EL (cell line): ENCODE measurements around the gene ATP13A1.

Source experiments
- DNase-seq: peaks from one replicate; pipeline ENCODE4 v3.0.0-alpha.2; 2016

ATP13A1 gene

GRCh38 chr19:19642506-19643157 lies 20.8 kb downstream of the ATP13A1 start:
- peak; percentile 27 for DNase-seq

- no peak for DNase-seq
Measured at GRCh38 chr19:19637523-19638251, 25.8 kb downstream of the ATP13A1 start.

GRCh38 chr19:19637186-19637522 lies 26.3 kb downstream of the ATP13A1 start:
- DNase-seq = no peak

- DNase-seq = no peak
Measured at GRCh38 chr19:19636573-19637185, 26.8 kb downstream of the ATP13A1 start.

GRCh38 chr19:19635313-19635702 lies 28.2 kb downstream of the ATP13A1 start:
- DNase-seq = no peak

DNA sequence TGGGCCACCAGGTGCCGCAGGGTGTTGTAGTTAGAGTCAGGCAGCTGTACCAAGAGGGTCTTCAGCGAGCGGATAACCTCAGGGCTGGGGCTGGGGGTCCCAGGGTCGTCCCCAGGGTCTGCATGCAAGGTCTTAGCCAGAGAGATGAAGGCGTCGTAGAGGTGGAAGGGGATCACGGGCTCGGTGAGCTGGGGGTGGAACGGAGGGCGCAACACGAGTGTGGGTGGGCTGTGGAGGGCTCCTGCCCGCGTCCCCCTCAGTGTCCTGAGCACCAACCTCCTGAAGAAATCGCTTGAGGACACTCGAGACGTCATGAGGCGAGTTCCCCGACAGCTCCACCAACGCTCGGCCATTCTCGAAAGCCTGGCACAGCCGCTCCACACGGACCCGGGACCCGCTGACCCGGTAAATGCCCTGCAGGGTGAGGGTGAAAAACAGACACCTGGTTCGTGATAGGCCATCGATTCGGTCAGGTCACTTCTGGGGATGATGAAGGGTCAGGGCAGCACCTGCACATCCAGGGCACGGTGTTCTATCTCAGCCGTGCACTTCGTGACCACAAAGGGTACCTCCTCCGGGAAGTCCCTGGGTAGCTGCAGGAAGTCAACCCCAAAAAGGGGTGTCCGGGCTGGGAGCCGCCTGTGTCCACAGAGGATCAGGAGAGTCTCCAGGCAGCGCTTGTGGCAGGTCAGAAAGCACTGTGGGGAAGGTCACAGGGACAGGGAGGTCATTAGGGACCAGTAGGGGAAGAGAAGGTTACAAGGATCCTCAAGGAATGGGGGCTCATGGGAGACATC lies 28.8 kb downstream of the ATP13A1 start:
- DNase-seq = no peak

GRCh38 chr19:19633711-19634515 lies 29.6 kb downstream of the ATP13A1 start:
- DNase-seq = no peak

DNA sequence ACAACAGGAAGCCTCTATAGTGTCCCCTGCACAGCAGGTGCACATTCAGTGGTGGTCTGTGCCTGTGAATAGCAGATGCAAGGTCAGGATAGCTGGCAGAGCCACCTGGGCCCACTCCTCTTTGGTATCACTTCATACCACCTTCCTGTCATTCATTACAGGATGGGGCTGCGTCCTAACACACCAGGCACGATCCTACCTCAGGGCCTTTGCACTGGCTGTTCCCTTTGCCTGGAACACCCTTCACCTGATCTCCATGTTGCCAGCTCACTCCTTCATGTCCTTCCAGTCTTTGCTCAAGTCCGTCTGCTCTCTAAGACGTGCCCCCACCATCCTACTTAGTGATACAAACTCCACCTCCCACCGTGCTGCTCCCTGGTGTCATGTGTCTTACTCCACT lies 30.8 kb downstream of the ATP13A1 start:
- no peak for DNase-seq

GRCh38 chr19:19631346-19631745 lies 32.1 kb downstream of the ATP13A1 start:
- no peak for DNase-seq

DNA sequence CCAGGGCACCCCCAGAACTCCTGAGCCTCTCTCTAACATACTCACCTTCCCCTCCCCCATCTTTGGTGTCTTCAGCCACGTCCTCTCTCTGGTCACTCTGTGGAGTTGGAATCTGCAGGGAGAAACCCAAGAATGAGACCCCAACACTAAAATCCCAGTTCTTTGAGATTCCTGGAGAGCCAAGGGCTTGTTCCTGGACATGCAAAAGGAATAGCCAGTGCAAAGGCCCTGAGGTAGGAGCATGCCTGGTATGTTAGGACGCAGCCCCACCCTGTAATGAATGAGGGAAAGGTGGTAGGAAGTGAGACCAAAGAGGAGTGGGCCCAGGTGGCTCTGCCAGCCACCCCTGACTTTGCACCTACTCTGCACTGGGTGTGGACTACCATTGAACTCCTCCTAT lies 33.0 kb downstream of the ATP13A1 start:
- no peak for DNase-seq

GRCh38 chr19:19630062-19630414 lies 33.4 kb downstream of the ATP13A1 start:
- DNase-seq = no peak

GRCh38 chr19:19628501-19629134 lies 34.9 kb downstream of the ATP13A1 start:
- DNase-seq = peak; percentile 64

- DNase-seq = peak; percentile 22
Measured at GRCh38 chr19:19627621-19628500, 35.6 kb downstream of the ATP13A1 start, which contains the start of gene LPAR2. Gene LPAR2, minus strand, starts transcription at chr19:19628220. Its CDS starts 945 bp downstream, at chr19:19627275.

DNA sequence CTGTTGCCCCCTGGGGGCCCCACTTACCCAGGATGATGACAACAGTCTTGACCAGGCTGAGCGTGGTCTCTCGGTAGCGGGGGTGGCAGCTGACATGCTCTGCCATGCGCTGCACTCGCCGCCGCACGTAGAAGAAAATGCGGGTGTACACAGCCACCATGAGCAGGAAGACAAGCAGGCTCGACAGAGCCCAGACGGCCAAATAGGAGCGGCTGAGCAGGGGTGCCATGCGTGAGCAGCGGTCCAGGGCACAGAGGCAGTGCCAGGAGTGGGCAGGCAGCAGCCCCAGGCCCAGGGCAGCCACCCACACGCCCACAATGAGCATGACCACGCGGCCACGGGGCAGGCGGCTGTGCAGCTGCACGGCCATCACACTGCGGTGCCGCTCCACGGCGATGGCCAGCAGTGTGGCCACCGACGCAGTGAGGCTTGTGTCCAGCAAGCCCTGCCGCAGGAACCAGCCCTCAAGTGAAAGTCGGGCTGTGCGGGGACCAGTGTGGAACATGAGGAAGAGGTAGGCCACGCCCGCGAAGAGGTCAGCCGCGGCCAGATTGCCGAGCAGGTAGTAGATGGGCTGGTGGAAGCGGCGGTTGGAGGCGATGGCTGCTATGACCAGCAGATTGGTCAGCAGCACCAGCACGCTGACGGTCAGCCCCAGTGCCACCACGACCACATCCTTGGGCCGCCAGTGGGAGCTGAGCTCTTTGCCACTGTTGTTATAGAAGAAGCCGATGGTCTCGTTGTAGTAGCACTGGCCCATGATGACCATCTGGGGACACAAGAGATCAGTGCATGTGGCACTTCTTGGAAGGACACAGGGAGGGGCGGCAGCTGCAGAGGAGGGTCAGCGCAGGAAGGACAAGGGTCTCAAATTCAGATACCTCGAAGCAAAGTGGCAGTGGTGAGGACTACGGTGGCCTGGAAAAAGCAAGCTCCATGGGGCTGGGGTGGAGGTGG lies 36.7 kb downstream of the ATP13A1 start:
- DNase-seq = no peak

GRCh38 chr19:19624032-19624570 lies 39.4 kb downstream of the ATP13A1 start:
- no peak for DNase-seq

DNA sequence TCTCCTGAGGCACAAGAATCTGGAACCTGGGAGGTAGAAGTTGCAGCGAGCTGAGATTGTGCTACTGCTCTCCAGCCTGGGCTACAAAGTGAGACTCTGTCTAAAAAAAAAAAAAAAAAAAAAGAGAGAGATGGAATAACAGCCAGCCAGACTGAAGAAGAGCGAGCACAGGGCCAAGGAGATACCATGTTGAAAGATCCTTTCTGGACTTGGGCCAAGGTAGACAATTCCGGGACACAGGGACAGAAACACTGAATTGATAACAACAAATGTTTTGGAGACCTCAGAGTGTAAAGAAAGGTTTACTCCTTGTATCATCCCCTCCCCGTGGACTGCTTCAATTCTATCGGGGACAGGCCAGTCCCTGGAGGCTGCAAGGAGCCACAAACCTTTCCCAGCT lies 40.1 kb downstream of the ATP13A1 start:
- DNase-seq = no peak

DNA sequence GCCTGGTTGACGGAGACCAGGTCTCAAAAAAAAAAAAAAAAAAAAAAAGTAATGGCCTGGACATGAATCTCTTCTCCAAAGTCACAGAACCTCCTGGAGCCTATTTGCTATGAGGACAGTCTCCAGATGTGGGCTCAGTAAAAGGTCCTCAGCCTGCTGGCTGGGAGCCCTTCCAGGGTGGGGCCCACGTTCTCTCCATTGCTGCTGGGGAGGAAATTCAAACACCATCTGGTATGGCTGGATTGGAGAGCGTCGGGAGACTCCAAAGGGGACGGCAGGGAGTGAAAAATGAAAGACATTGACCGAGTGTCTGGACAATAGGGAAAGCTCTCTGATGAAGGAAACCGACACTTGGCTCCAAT lies 43.6 kb downstream of the ATP13A1 start:
- DNase-seq = no peak

- no peak for DNase-seq
Measured at GRCh38 chr19:19619181-19619848, 44.2 kb downstream of the ATP13A1 start.
